ENCODE results near the gene PARD3B. TPM values are rescaled to one million over a fixed set of nuclear protein-coding genes. Genes with fewer than 3 reads are reported as not detected.

Gene PARD3B
- total RNA-seq, 1 experiment from 2014 or later = 7.6 TPM

- H3K27ac ChIP-seq = no peak overlapping the region
- TF ChIP-seq EZH2 (IDR thresholded peaks at IDR 0.05; ENCODE audit: low read depth) (no peak), CTCF (conservative IDR thresholded peaks at IDR 0.05) (no peak)
- H3K36me3 ChIP-seq (ENCODE audit: low read depth) = no peaks in the 10 kb centered on the region
- intact Hi-C loops (cut with micrococcal nuclease; ENCODE audit: unreplicated experiment) = no loop called here
- ChIA-PET POLR2A (ENCODE audit: unreplicated experiment) (no interaction called here), CTCF (no interaction called here)
- H3K4me1 ChIP-seq (replicated peaks; ENCODE audit: insufficient read depth) = peaks cover 5% of the 10 kb centered on the region; the same call in 1 of the 2 replicates
- BruUV-seq (replicated peaks) = no TSS peak
- no peak overlapping the region for H2AFZ ChIP-seq
- no peak overlapping the region for H3K4me3 ChIP-seq
- H3K79me2 ChIP-seq (ENCODE audit: low read depth) = no peaks in the 10 kb centered on the region
- DNase-seq = no peak
- no peaks in the 10 kb centered on the region for H3K9me3 ChIP-seq (ENCODE audit: insufficient read depth, low read depth)
- H4K20me1 ChIP-seq (ENCODE audit: insufficient read depth) = no peaks in the 10 kb centered on the region
- no peaks in the 10 kb centered on the region for H3K27me3 ChIP-seq (ENCODE audit: insufficient read depth, low read depth)
- H3K4me2 ChIP-seq = no peak overlapping the region
- no peaks in the 10 kb centered on the region for H3K9me2 ChIP-seq (ENCODE audit: insufficient read depth)
- H3F3A ChIP-seq (ENCODE audit: insufficient read depth, low read depth) = no peaks in the 10 kb centered on the region
These were observed 879.8 kb downstream of the PARD3B start for GRCh38 chr2:205425102-205425501.

DNA sequence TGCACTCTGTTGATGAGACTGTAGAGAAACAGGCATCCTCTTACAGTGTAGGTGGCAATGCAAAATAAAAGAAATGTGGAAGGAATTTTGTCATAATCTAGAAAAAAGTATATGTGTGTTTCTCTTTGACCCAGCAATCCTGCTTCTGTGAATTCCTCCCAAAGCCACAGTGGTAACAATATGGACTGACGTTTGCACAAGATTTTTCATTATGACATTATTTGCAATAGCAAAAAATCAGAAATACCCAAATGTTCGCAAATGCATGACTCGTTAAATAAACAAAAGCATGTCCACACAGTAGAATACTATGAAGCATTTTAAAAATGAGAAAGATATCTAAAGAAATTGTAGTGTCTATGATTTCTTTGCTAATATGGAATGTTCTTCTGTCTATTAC is 881.8 kb downstream of the PARD3B start:
- Histone ChIP-seq H3K79me2 (ENCODE audit: low read depth) (no peaks in the 10 kb centered on the region), H3F3A (ENCODE audit: insufficient read depth, low read depth) (no peaks in the 10 kb centered on the region), H3K4me2 (no peak overlapping the region), H4K20me1 (ENCODE audit: insufficient read depth) (no peaks in the 10 kb centered on the region), H3K36me3 (ENCODE audit: low read depth) (no peaks in the 10 kb centered on the region), H2AFZ (no peak overlapping the region), H3K9me3 (ENCODE audit: insufficient read depth, low read depth) (no peaks in the 10 kb centered on the region), H3K4me1 (replicated peaks; ENCODE audit: insufficient read depth) (peaks cover 5% of the 10 kb centered on the region; the same call in 1 of the 2 replicates), H3K27ac (no peak overlapping the region), H3K4me3 (no peak overlapping the region), H3K27me3 (ENCODE audit: insufficient read depth, low read depth) (no peaks in the 10 kb centered on the region), H3K9me2 (ENCODE audit: insufficient read depth) (no peaks in the 10 kb centered on the region)
- TF ChIP-seq EZH2 (IDR thresholded peaks at IDR 0.05; ENCODE audit: low read depth) (no peak), CTCF (conservative IDR thresholded peaks at IDR 0.05) (no peak)
- ChIA-PET CTCF (no interaction called here), POLR2A (ENCODE audit: unreplicated experiment) (no interaction called here)
- peak in 1 of 2 experiments; percentile 37 for DNase-seq
- no TSS peak for BruUV-seq (replicated peaks)
- intact Hi-C loops (cut with micrococcal nuclease; ENCODE audit: unreplicated experiment) = no loop called here

GRCh38 chr2:205428811-205429210 is 883.5 kb downstream of the PARD3B start:
- H3K9me3 ChIP-seq (ENCODE audit: insufficient read depth, low read depth) = no peaks in the 10 kb centered on the region
- ChIA-PET POLR2A (ENCODE audit: unreplicated experiment) (no interaction called here), CTCF (no interaction called here)
- DNase-seq = no peak
- no peaks in the 10 kb centered on the region for H3K9me2 ChIP-seq (ENCODE audit: insufficient read depth)
- TF ChIP-seq CTCF (conservative IDR thresholded peaks at IDR 0.05) = no peak
- no peak for TF ChIP-seq EZH2 (IDR thresholded peaks at IDR 0.05; ENCODE audit: low read depth)
- H3K36me3 ChIP-seq (ENCODE audit: low read depth) = no peaks in the 10 kb centered on the region
- no peaks in the 10 kb centered on the region for H4K20me1 ChIP-seq (ENCODE audit: insufficient read depth)
- peaks cover 5% of the 10 kb centered on the region; the same call in 1 of the 2 replicates for H3K4me1 ChIP-seq (replicated peaks; ENCODE audit: insufficient read depth)
- H3K79me2 ChIP-seq (ENCODE audit: low read depth) = no peaks in the 10 kb centered on the region
- no peak overlapping the region for H3K4me2 ChIP-seq
- H2AFZ ChIP-seq = no peak overlapping the region
- H3K27me3 ChIP-seq (ENCODE audit: insufficient read depth, low read depth) = no peaks in the 10 kb centered on the region
- intact Hi-C loops (cut with micrococcal nuclease; ENCODE audit: unreplicated experiment) = no loop called here
- no TSS peak for BruUV-seq (replicated peaks)
- H3K4me3 ChIP-seq = no peak overlapping the region
- H3F3A ChIP-seq (ENCODE audit: insufficient read depth, low read depth) = no peaks in the 10 kb centered on the region
- H3K27ac ChIP-seq = no peak overlapping the region

Data from PC-9 (cell line).